GM18502 (cell line): ENCODE results near the gene CASQ1.

Source experiments
- ATAC-seq: cut with Tn5 transposase; IDR thresholded peaks from one replicate; pipeline ENCODE4 v1.9.1; 2021; ENCODE audit warnings: mild to moderate bottlenecking; ENCODE audit not compliant: unreplicated experiment, poor library complexity

CASQ1 gene

DNA sequence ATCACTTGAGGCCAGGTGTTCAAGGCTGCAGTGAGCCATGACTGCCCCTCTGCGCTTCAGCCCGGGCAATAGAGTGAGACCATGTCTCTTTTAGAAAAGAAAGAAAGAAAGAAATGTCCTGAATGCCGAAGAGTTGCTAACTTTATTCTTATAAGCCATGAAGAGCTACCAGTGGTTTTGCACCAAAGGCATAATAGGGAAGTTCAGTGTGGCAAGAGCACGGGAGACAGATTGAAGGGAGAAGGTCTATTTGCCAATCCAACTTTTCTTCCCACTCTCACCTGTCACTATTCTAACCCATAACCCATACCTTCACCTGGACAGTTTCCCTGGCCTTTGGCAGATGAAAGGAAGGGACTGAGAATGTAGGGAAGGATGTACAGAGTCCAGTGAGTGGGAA is 10.4 kb downstream of the CASQ1 start:
- ATAC-seq: no peak

DNA sequence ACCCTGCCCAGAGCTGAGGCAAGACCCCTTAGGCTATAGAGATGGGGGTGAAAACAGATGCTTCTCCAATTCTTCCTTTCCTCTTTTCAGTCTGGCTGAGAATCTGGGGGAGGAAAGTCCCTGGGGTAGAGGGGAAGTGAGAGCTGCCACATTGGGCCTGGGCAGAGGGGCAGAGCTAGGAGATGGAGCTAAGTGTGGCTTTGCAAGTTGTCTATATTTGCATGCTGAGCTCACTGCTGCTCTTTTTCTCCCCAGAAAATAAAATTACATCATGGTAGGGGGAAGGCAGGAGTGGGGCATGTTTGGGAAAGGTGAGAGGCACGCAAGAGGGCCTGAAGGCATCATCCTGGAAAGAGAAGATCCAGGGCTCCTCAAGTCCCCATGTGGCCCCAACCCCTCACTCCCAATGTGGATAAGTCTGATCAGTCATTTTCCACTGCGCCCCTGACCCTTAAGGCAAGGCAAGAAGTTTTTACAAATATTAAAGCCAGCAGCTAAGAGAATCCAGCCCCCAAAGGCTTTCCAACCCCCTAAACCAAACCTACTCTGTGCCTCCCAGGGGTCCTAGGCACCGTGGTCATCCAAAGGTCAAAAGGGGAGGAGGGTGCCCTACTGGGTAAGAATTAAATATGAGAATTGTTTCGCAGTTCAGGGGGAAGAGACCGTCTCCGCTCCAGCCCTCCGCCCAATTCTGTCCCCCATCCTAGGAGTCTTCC is 14.3 kb downstream of the CASQ1 start:
- ATAC-seq: peak; percentile 76

DNA sequence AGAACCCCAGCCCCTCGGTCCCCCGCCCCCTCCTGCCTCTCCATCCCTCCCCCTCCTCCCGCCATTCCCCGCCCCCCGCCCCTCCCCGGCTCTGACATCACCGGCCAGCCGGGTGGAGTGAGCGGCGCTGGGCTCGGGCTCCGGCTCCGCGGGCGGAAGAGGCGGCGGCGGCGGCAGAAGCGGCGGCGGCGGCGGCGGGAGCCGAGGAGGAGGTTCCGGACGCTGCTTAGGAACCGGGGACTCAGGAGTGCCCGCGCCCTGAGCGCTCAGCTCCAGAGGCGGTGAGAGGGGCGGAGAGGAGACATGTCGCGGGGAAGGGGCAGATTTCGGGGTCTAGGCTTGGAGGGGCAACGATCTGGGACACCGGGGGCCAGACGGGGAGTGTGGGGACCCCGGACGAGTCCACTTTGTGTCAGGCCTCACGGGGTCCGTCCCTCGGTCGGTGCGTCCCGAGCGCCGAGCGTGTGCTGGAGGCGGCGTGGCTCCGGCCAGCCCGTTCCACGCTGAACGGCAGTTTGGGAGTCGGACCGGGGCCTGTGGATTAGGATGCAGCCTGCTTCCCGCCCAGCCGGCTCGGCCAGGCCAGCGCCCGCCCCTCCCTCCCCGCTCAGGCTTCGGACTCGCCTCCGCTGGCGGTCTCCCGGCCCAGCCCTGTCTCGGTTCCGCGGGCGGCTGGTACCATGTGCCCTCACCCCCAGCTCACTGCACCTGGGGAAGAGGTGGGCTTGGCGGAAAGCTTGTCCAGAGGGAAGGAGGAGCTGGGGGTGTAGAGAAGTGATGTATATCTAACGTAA is 15.1 kb downstream of the CASQ1 start, which contains the start of gene PEA15:
PEA15 (plus strand) TSS at position 143 of the 794 bp plus-strand sequence. CDS start 6,161 bp downstream, outside the sequence.
- peak; percentile 42 for ATAC-seq

- ATAC-seq: no peak
These were observed 15.6 kb downstream of the CASQ1 start for GRCh38 chr1:160206036-160206389.

DNA sequence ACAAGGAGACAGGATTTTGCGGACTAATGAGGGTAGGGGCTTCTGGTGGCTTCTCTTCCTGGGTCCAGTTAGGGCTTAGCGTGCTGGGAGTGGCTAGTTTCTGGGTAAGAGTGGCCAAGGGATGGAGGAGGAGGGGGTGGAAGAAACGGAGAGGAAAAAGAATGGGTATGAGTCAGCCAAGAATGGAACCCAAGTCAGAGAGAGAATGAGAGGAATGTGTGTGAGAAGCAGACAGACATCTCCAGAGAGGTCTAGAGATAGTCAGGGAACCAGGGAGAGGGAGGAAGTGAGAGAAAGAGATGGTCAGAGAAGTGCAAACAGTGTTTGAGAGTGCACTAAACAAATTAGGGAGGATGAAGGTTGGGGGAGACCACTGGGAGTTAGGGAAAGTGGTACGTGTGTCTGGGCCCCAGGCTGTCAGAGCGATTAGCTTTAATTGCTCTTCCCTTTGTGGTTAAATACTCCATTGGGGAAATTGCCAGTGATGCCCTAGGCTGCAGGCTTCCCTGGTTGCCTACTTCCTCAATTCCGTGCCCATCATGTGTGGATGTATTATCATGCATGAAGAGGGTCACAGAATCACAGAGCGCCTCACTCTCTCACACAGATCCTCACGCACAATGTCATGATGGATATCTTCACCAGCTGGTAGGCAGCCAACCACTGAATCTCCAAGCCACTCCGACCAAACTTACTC is 16.2 kb downstream of the CASQ1 start:
- ATAC-seq: no peak

GRCh38 chr1:160207118-160207650 is 16.8 kb downstream of the CASQ1 start:
- no peak for ATAC-seq

DNA sequence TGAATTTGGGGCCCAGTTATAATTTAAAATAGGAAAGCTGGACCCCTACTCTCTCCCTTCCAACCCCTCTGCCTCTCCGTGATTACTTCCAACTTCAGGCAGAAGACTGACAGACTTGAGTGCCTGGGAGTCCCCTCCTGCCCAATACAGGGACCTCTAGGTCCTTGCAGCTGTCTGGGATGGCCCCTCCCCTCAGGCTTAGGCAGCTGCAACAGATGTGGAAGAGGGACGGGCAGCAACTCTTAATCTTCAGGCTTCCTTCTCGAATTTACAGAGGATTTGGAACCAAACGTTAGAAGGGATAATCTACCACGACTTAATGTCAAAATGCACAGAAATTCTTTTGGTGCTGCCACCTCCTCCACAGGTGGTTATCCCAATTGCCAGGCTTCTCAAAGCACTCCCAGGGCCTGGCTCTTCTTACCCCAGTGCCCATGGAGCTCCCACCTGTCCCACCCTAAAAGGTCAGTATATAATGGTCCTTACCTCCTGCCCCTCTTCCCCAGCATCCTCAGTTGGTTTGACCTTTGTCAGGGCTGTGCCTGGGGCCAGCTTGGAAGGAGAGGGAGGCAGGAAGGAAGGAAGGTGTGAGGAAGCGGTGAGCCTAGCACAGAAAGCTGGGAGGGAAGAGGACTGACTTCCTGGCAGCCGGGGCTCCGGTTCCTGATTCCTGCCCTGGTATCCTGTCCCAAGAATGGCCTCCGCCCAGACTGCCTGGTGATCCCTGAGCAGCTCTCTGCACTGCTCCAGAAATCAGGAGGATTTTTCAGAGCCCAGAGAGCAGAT is 17.6 kb downstream of the CASQ1 start:
- no peak for ATAC-seq

- ATAC-seq: no peak
These were observed 18.4 kb downstream of the CASQ1 start for GRCh38 chr1:160208557-160209320.

DNA sequence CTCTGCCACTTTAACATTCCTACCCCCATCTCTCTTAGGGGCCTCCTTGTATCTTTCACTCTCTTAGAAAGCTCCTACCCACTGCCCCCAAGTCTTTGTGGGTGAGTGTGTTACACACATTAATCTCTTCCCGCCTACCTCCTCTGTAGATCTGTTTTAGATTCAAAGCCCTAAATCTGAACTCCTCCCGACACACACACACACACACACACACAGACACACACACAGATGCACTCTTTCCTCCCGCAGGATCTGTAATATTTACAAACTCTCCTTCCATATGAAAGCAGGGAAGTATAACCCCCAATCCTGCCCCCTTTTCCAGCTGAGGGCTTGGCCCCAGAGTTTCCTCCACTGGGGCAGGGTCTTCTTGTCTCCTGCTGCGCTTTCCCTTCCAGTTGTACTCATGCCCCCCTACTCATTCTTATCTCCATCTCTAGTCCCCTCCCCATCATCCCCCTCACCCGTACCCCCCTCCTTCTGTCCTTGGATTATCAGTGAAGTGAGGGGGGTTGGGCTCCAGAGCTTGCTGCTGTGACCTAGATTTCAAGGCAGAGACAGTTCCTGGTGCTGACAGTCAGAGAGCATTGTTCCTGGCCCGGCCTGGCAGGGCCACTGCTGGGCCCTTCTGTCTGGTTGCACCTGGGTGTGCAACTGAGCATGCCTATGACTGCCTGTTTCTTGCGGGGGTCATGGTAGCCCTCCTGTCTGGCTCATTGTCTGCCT is 19.1 kb downstream of the CASQ1 start:
- ATAC-seq: no peak

- no peak for ATAC-seq
These were observed 20.2 kb downstream of the CASQ1 start for GRCh38 chr1:160210561-160210960.

GRCh38 chr1:160211046-160211790 is 20.8 kb downstream of the CASQ1 start:
- ATAC-seq: no peak

GRCh38 chr1:160214481-160215140 is 24.2 kb downstream of the CASQ1 start:
- ATAC-seq: no peak

DNA sequence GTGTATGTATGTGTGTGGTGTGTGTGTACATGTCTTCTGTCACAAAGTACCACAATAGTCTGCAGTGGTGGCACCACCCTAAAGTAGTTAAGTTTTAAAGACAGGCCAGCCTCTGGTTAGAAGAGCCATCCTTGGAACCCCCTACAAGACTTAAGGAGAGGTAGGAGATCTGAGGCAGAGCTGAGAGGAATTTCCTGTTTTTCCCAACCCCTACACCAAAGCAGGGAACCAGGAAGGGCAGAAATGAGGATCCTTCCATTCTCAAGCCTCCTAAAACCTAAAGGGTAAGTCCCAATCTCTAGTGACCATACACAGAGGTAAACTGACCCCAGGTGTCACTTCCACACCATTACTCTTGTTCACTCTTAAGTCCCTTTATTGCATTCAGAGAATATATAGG is 25.9 kb downstream of the CASQ1 start:
- ATAC-seq: no peak

DNA sequence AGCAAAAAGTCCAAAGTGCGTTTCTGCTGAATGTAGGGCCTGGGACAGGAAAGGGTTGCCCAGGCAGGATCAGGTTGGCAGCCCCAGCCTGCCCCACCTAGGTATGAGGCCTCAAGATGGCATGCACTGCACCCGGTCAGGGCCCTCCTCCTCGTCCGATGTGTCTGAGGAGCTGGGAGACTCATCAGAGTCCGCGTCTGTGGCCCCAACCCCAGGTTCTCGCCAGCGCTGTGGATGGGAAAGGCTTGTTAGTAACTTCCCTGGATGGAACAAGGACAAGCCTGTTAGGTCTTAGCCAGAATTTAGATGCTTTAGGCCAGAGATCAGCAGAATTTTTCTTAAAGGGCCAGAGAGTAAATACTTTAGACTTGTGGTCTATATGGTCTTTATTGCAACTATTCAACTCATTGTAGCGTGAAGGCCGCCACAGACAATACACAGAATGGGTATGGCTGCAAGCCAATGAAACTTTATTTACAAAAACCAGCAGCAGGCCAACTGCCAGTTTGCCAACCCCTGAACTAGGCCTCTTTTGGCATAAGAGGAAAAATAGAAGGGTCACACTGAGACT is 27.2 kb downstream of the CASQ1 start:
- ATAC-seq: no peak

DNA sequence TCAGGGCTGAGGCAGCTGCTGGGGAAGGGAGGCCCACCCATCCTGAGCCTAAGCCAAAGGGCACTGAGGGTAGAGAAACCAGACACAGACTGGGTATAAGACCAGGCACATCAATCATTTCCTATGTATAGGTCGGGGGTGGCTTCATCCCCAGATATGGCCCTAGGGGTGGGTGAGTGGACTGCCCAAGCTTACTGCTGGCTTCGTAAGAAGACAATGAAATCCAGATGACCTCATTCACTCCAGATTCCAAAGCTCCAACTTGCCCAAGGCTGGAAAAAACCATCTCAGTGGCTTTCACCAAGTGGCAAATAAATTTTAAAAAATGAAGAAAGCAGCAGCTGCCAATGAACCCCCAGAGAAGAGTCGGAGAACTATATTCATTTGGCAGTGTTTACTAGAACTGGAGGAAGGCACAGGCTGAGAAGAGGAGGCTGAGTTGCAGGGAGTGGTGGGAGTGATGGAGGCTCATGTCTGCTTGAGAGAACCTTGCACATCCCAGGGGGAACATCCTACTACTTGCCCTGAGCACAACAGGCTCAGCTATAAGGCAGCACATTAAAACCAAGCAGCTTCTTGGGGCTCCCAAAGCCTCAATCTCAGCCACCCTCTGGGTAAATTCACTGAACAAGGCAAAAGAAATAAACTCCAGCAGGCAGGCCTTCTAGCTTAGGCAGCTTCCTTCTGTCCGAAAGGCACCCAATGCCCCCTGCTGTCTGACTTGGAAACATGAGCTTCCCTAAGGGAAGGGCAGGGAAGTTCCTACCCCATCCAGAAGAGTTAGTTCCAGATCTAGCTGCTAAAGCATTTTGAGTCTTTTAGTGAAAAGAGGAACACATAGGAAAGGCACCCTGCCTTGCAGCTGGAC is 28.9 kb downstream of the CASQ1 start:
- ATAC-seq: no peak

GRCh38 chr1:160220301-160220700 is 29.9 kb downstream of the CASQ1 start:
- ATAC-seq: no peak
